Measurements from ENCODE around the gene KIF1A.

KIF1A gene

DNA sequence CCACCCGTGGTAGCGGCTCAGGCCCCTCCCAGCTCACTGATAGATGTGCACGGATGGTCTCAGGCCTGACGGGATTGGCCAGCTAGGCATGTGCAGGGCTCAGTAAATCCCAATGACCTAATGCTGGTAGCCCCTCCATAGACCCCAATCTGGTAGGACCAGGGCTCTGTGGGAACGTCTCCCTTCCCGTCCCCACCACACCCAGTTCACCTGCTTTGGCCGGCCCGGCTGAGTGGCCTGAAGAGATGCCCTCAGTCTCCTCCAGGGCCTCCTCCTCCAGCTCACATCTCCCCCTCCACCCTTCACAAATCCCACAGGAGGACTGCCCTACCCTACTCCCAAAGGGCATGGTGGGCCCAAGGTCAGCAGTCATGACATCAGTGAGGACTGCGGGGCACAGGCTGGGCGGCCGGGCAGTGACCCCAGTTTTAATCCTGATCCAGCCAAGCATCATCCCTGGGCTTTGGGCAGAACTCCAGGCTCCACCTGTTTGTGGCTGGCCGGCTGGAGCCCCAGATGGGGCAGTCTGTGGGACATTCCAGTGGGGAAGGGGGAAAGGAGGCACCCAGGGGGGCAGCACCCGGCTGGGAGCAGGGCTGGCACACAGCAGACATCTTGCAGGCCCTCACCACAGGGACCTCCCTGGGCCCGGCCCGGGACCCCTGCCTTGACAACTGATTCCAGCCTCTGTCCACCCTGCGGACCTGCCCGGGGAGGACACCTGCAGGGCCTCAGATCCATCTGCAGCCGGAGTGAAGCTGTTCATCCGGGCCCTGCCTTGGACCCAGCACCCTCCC lies 2.3 kb downstream of the KIF1A start:
- DNase-seq (no peak), ATAC-seq (no peak)
- no peak overlapping the region for H3K27ac Mint-ChIP-seq
- H3K4me3 Mint-ChIP-seq = no peak overlapping the region
- peaks cover 25% of the 10 kb centered on the region for H3K4me1 Mint-ChIP-seq
- H3K9me3 Mint-ChIP-seq = peaks cover 9 to 12% of the 10 kb centered on the region in 2 donors
- H3K27me3 Mint-ChIP-seq = peaks cover 36% of the 10 kb centered on the region

DNA sequence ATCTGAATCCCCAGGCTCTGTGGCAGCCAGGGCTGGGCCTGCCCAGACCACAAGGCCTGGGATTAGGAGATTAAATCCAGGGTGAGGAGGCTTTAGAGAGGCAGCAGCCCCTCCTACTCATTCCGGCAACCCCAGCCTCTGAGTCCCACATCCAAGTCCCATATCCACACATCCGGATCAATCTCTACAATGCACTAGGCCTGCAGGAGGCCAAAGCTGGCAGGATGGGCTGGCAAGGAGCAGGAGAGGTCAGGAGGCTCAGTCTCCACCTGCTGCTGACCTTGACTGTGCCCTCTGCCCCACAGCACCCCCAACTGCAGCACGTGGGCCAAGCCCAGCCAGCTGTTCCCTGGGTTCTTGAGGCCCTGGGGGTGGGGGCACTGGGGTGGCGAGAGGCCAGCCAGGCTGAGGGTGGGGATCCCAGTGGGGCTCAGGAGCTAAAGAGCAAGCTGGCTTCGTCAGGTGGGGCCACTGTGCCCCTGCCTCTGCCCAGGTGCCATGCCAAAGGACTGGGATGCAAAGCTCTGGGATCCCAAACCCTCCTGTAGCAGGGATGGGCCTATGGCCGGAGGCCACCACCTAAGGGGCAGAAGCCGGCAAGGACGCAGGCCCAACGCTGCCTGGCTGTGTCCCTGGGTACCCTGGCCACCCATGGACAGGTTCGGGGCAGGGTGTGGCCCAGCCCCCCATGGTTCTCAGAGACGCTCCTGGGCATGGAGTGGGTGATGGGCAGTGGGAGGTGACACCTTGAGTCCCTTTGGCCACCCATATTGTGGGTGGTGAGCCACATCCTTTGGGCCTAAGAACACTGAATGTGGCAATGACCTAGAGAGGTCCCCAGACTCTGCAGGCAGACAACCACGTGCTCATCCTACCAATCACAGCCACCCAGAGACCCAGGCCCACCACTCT lies 3.2 kb downstream of the KIF1A start:
- H3K4me3 Mint-ChIP-seq = no peak overlapping the region
- H3K27ac Mint-ChIP-seq = no peak overlapping the region
- H3K27me3 Mint-ChIP-seq = peaks cover 27% of the 10 kb centered on the region
- DNase-seq (no peak), ATAC-seq (no peak)
- H3K9me3 Mint-ChIP-seq = peaks cover 9 to 12% of the 10 kb centered on the region in 2 donors
- H3K4me1 Mint-ChIP-seq = peaks cover 18% of the 10 kb centered on the region

GRCh38 chr2:240815761-240816583 lies 4.0 kb downstream of the KIF1A start:
- Mint-ChIP-seq H3K9me3 (peaks cover 9 to 12% of the 10 kb centered on the region in 2 donors), H3K4me1 (peaks cover 10% of the 10 kb centered on the region), H3K4me3 (no peak overlapping the region), H3K27ac (peak overlapping the region in 1 of 2 donors; percentile 4), H3K27me3 (peaks cover 18% of the 10 kb centered on the region)
- ATAC-seq = no peak
- no peak for DNase-seq

GRCh38 chr2:240814946-240815760 lies 4.9 kb downstream of the KIF1A start:
- H3K4me3 Mint-ChIP-seq = no peak overlapping the region
- DNase-seq = no peak
- H3K27me3 Mint-ChIP-seq = peaks cover 15% of the 10 kb centered on the region
- no peak overlapping the region for H3K27ac Mint-ChIP-seq
- peaks cover 7% of the 10 kb centered on the region for H3K4me1 Mint-ChIP-seq
- H3K9me3 Mint-ChIP-seq = peaks cover 9 to 12% of the 10 kb centered on the region in 2 donors
- ATAC-seq = no peak

- DNase-seq = no peak
- Mint-ChIP-seq H3K9me3 (peaks cover 9 to 12% of the 10 kb centered on the region in 2 donors), H3K4me3 (no peak overlapping the region), H3K27me3 (peaks cover 18% of the 10 kb centered on the region), H3K27ac (no peak overlapping the region), H3K4me1 (peaks cover 7% of the 10 kb centered on the region)
- ATAC-seq = no peak
These were observed 5.7 kb downstream of the KIF1A start for GRCh38 chr2:240814280-240814679.

- H3K27ac Mint-ChIP-seq = peak overlapping the region in 1 of 2 donors; percentile 3
- ATAC-seq (no peak), DNase-seq (no peak)
- H3K9me3 Mint-ChIP-seq = peaks cover 9 to 12% of the 10 kb centered on the region in 2 donors
- peaks cover 17% of the 10 kb centered on the region for H3K27me3 Mint-ChIP-seq
- H3K4me3 Mint-ChIP-seq = no peak overlapping the region
- H3K4me1 Mint-ChIP-seq = peaks cover 2% of the 10 kb centered on the region
These were observed 6.6 kb downstream of the KIF1A start for GRCh38 chr2:240813231-240813921.

GRCh38 chr2:240812721-240813120 lies 7.3 kb downstream of the KIF1A start:
- no peak for ATAC-seq
- H3K27ac Mint-ChIP-seq = no peak overlapping the region
- H3K9me3 Mint-ChIP-seq = peaks cover 9 to 12% of the 10 kb centered on the region in 2 donors

GRCh38 chr2:240812301-240812680 lies 7.7 kb downstream of the KIF1A start:
- ATAC-seq (no peak), DNase-seq (peak in 1 of 2 donors; percentile 6)
- H3K4me1 Mint-ChIP-seq = no peaks in the 10 kb centered on the region
- H3K9me3 Mint-ChIP-seq = peaks cover 9 to 12% of the 10 kb centered on the region in 2 donors
- no peak overlapping the region for H3K27ac Mint-ChIP-seq
- H3K4me3 Mint-ChIP-seq = no peak overlapping the region
- peaks cover 8% of the 10 kb centered on the region for H3K27me3 Mint-ChIP-seq

More at GRCh38 chr2:240812721-240813120, 7.3 kb downstream of the KIF1A start:
- peak in 1 of 2 donors; percentile 7 for DNase-seq
- peaks cover 11% of the 10 kb centered on the region for H3K27me3 Mint-ChIP-seq
- no peak overlapping the region for H3K4me3 Mint-ChIP-seq
- H3K4me1 Mint-ChIP-seq = no peaks in the 10 kb centered on the region

DNA sequence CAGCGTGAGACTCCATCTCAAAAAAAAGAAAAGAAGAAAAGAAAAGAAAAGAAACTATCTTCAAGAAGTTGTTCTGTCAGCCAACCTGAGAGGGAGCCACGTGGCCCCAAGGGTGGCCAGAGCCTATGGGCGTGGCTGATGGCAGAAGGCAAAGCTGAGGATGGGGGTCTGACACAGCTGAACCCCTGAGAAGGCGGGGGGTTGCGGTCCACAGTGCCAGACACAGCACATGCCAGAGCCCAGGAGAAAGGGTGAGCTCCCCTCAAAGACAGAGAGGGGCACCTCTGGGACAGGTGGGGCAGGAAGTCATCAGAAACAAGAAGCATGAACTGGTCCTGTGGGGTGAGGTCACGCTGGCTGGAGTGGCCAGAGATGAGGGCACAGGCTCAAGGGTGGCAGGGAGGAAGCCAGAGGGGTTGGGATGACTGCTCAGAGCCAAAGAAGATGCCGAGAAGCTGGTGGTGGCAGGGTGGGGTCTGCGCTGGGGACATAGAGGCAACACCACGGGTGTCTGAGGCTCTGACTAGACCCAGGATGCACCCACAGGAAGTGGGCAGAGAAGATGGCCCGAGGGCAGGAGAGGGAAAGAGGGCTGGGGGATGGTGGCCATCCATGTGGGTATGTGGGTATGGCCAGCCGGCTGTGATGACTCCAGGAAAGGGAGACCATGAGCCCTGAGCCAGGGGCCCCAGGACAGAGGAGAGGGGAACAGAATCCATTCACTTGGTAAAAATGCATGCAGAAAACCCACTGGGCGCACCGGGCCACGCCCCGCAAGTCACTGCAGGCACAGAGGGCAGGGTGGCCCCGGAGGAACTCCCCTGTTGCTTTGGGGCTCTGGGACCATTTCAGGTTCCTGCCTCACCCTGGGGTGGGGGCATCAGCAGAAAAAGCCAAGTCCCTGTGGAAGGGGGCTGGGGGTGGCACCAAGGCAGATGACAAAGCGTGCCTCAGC lies 8.4 kb downstream of the KIF1A start:
- ATAC-seq = no peak
- peaks cover 9 to 12% of the 10 kb centered on the region in 2 donors for H3K9me3 Mint-ChIP-seq
- no peak overlapping the region for H3K4me3 Mint-ChIP-seq
- H3K27ac Mint-ChIP-seq = no peak overlapping the region
- peaks cover 8% of the 10 kb centered on the region for H3K27me3 Mint-ChIP-seq
- H3K4me1 Mint-ChIP-seq = no peaks in the 10 kb centered on the region
- peak in 1 of 2 donors; percentile 6 for DNase-seq

DNA sequence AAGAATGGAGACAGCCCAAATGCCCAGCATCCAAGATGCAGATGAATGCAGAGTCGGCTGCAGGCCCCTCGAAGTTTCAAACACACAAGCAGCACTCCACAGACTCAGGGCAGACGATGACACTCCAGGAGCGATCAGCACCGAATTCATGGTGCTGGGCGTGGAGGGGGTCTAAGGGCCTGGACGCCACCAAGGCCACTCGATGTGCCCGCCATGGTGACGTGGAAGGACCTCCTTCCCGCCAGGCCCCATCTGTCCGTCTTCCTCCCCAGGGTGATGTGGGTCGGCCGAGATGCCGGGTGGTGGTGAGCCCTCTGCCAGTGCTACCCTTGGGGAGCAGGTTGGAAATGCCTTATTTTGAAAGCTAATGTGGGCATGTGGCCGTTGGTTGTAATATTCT lies 9.4 kb downstream of the KIF1A start:
- Mint-ChIP-seq H3K9me3 (peaks cover 9 to 12% of the 10 kb centered on the region in 2 donors), H3K27ac (no peak overlapping the region), H3K4me3 (no peak overlapping the region), H3K4me1 (no peaks in the 10 kb centered on the region), H3K27me3 (peaks cover 8% of the 10 kb centered on the region)
- ATAC-seq = no peak
- no peak for DNase-seq

- H3K27ac Mint-ChIP-seq = no peak overlapping the region
- H3K27me3 Mint-ChIP-seq = peaks cover 8% of the 10 kb centered on the region
- no peak overlapping the region for H3K4me3 Mint-ChIP-seq
- H3K4me1 Mint-ChIP-seq = no peaks in the 10 kb centered on the region
- ATAC-seq (no peak), DNase-seq (no peak)
- peaks cover 9 to 12% of the 10 kb centered on the region in 2 donors for H3K9me3 Mint-ChIP-seq
These were observed 9.8 kb downstream of the KIF1A start for GRCh38 chr2:240810199-240810598.

- H3K27me3 Mint-ChIP-seq = peaks cover 13% of the 10 kb centered on the region
- ATAC-seq = no peak
- H3K4me3 Mint-ChIP-seq = no peak overlapping the region
- no peak for DNase-seq
- H3K4me1 Mint-ChIP-seq = no peaks in the 10 kb centered on the region
- H3K9me3 Mint-ChIP-seq = peaks cover 8% of the 10 kb centered on the region in 2 donors
- no peak overlapping the region for H3K27ac Mint-ChIP-seq
These were observed 10.7 kb downstream of the KIF1A start for GRCh38 chr2:240809276-240809675.

GRCh38 chr2:240806459-240806858 lies 13.6 kb downstream of the KIF1A start:
- no peaks in the 10 kb centered on the region for H3K4me1 Mint-ChIP-seq
- DNase-seq (no peak), ATAC-seq (no peak)
- no peak overlapping the region for H3K27ac Mint-ChIP-seq
- H3K27me3 Mint-ChIP-seq = peaks cover 33% of the 10 kb centered on the region
- H3K4me3 Mint-ChIP-seq = no peak overlapping the region
- no peaks in the 10 kb centered on the region for H3K9me3 Mint-ChIP-seq
